Measurements from ENCODE around the gene PGD.

DNA sequence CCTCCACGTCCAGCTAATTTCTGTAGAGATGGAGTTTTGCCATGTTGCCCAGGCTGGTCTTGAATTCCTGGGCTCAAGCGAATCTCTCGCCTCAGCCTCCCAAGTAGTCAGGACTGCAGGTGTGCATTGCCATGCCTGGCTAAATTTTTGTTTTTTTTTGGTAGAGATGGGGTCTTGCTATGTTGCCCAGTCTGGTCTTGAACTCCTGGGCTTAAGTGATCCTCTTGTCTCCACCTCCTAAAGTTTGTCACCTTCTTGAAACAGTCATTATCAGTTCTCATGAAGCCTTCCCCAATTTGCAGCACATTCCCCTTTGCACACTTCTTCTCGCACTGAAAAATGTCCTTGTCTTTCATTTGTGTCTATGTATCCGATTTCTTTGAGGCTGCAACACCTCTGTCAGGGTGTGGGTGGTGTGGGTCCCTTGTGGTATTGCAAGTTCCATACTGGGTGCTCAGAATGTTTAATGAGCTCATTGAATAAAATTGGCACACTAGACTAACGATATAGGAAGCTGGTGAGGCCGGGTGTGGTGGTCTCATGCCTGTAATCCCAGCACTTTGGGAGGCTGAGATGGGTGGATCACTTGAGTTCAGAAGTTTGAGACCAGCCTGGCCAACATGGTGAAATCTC, 48.0 kb downstream of the PGD start:
- TF ChIP-seq, protein P1, sequence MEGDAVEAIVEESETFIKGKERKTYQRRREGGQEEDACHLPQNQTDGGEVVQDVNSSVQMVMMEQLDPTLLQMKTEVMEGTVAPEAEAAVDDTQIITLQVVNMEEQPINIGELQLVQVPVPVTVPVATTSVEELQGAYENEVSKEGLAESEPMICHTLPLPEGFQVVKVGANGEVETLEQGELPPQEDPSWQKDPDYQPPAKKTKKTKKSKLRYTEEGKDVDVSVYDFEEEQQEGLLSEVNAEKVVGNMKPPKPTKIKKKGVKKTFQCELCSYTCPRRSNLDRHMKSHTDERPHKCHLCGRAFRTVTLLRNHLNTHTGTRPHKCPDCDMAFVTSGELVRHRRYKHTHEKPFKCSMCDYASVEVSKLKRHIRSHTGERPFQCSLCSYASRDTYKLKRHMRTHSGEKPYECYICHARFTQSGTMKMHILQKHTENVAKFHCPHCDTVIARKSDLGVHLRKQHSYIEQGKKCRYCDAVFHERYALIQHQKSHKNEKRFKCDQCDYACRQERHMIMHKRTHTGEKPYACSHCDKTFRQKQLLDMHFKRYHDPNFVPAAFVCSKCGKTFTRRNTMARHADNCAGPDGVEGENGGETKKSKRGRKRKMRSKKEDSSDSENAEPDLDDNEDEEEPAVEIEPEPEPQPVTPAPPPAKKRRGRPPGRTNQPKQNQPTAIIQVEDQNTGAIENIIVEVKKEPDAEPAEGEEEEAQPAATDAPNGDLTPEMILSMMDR (IDR thresholded peaks at IDR 0.05): no peak
- TF ChIP-seq EZH2phosphoT487 (IDR thresholded peaks at IDR 0.05) (no peak), EZH2 (IDR thresholded peaks at IDR 0.05) (no peak)
